Raji (cell line): ENCODE measurements around the gene LIMK1.

Experiments
- POLR2A ChIP-seq: IDR thresholded peaks from 2 replicates; pipeline ENCODE4 v1.6.1; 2011; ENCODE audit warnings: low read depth, low read length, control low read depth; ENCODE audit not compliant: insufficient read depth

The LIMK1 gene

GRCh38 chr7:74164985-74165456 lies 81.4 kb downstream of the LIMK1 start:
- no peak for TF ChIP-seq POLR2A

GRCh38 chr7:74165867-74166593 lies 82.4 kb downstream of the LIMK1 start:
- TF ChIP-seq POLR2A: no peak
